Calu3 (cell line): Measurements from ENCODE around the gene XIRP1. TPM values are rescaled to one million over a fixed set of nuclear protein-coding genes. Genes with fewer than 3 reads are reported as not detected.
A peak's percentile ranks its signal among the peaks of the same experiment; 100 is the strongest.

Experiments
- BruUV-seq: library from RNA; stranded (reverse); fragments of 400-500 nt; replicated peaks from 2 replicates; lab custom pipeline; 2021; lab: Mats Ljungman, UMichigan
- CTCF ChIA-PET: fragments of 300-600 bp; sonication (Branson Sonifier 250); formaldehyde crosslinking; loops from one replicate; lab custom pipeline; 2022; ENCODE audit warnings: antibody characterized with exemption; lab: Charles Lee
- DNase-seq: peaks from one replicate; pipeline ENCODE4 v3.0.0; 2022
- H3K27ac Mint-ChIP-seq: one replicate; pipeline ENCODE4 v1.8.0; 2022; ENCODE audit warnings: mixed read lengths; ENCODE audit not compliant: unreplicated experiment
- H3K27me3 Mint-ChIP-seq: one replicate; pipeline ENCODE4 v1.8.0; 2022; ENCODE audit warnings: mixed read lengths; ENCODE audit not compliant: unreplicated experiment
- H3K36me3 Mint-ChIP-seq: one replicate; pipeline ENCODE4 v1.8.0; 2022; ENCODE audit warnings: mild to moderate bottlenecking, moderate library complexity, mixed read lengths; ENCODE audit not compliant: insufficient read depth, unreplicated experiment
- H3K4me1 Mint-ChIP-seq: one replicate; pipeline ENCODE4 v1.8.0; 2022; ENCODE audit warnings: mild to moderate bottlenecking, low read depth, mixed read lengths; ENCODE audit not compliant: unreplicated experiment
- H3K4me3 Mint-ChIP-seq: one replicate; pipeline ENCODE4 v1.8.0; 2022; ENCODE audit warnings: mild to moderate bottlenecking, low read depth, moderate library complexity, mixed read lengths; ENCODE audit not compliant: unreplicated experiment
- H3K9me3 Mint-ChIP-seq: one replicate; pipeline ENCODE4 v1.8.0; 2022; ENCODE audit warnings: low read depth, mixed read lengths; ENCODE audit not compliant: unreplicated experiment
- intact Hi-C: fragments of 100-400 bp; cut with micrococcal nuclease; formaldehyde crosslinking; loops from one replicate; pipeline ENCODE4 v1.10.0; 2022; ENCODE audit not compliant: unreplicated experiment
- total RNA-seq: library from RNA; stranded (reverse); gene quantifications from 2 replicates; pipeline ENCODE4 v1.2.3, GENCODE V29; 2022
- TF ChIP-seq, protein P1 (sequence below): fragments of 200-600 bp; IDR thresholded peaks from one replicate; pipeline ENCODE4 v1.8.0; 2022; ENCODE audit warnings: antibody characterized with exemption; ENCODE audit not compliant: unreplicated experiment

XIRP1 gene
- total RNA-seq, 1 experiment from 2014 or later, result not detected

DNA sequence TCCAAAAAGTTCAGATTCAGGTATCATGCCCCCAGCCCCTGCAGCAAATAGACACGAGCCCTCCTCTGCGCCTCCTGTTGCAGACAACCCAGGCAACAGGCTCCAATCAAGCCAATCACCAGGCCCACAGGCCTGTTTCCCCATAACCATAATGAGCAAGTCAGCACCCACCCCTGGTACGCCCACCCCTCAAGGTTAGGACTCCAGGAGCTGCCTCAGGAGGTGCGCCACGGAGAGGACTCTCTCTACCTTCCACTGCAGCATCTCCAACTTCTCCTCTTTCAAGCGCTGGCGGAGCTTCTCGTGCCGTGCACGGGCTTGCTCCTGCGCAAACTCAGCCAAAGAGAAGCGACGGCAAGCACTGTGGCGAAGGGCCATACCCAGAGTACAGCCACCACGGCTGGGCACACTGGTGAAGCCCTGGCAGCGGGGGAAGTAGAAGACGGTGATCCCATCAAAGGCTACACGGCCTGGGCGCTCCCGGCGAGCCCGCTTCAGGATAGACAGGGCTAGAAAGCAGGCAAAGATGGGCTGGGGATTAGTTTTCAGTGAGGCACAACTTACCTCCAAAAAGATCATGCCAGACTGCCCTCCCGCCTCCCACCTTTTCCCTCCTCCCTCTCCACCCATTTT is 47.5 kb downstream of the XIRP1 start:
- CTCF ChIA-PET, result no interaction called here
- Mint-ChIP-seq H3K4me1 (peaks cover 71% of the 10 kb centered on the region), H3K4me3 (no peak overlapping the region), H3K27me3 (no peaks in the 10 kb centered on the region), H3K9me3 (no peaks in the 10 kb centered on the region), H3K36me3 (peaks cover 78% of the 10 kb centered on the region), H3K27ac (peak overlapping the region; percentile 56)
- no TSS peak for BruUV-seq
- intact Hi-C loops, result no loop called here
- DNase-seq, result no peak
- TF ChIP-seq, protein P1, sequence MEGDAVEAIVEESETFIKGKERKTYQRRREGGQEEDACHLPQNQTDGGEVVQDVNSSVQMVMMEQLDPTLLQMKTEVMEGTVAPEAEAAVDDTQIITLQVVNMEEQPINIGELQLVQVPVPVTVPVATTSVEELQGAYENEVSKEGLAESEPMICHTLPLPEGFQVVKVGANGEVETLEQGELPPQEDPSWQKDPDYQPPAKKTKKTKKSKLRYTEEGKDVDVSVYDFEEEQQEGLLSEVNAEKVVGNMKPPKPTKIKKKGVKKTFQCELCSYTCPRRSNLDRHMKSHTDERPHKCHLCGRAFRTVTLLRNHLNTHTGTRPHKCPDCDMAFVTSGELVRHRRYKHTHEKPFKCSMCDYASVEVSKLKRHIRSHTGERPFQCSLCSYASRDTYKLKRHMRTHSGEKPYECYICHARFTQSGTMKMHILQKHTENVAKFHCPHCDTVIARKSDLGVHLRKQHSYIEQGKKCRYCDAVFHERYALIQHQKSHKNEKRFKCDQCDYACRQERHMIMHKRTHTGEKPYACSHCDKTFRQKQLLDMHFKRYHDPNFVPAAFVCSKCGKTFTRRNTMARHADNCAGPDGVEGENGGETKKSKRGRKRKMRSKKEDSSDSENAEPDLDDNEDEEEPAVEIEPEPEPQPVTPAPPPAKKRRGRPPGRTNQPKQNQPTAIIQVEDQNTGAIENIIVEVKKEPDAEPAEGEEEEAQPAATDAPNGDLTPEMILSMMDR, result no peak

DNA sequence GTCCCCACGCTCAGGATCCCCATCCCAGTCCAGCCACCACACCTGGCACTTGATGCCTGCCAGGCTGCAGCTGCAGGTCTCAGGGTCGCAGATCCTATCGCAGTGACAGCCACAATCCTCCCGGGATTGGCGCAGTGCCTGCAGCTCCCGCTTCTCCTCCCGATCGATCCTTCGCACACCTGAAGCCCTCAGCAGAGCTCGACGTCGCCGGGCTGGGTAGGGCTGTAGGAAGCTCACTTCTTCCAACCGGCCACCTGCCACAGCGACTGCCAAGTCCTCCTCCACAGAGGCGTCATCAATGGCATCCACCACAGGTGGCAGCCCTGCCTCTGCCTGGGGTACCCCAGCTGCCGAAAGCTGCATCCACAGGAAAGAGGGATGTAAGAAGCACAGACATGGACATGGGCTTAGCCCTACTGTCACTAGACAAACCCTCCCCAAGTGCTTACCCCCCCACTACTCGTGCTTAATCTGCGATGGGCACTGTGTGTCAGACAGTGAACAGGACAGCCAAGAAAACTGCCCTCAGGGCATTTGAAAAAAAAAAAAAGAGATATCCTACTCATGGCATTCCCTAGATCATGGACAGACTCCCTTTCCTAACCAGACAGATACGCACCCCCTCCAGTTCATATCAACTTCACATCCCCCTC is 48.2 kb downstream of the XIRP1 start:
- intact Hi-C loops, result no loop called here
- BruUV-seq, result no TSS peak
- Mint-ChIP-seq H3K9me3 (no peaks in the 10 kb centered on the region), H3K36me3 (peaks cover 72% of the 10 kb centered on the region), H3K4me1 (peaks cover 65% of the 10 kb centered on the region), H3K4me3 (no peak overlapping the region), H3K27ac (peak overlapping the region; percentile 56), H3K27me3 (no peaks in the 10 kb centered on the region)
- TF ChIP-seq, protein P1, result no peak
- no peak for DNase-seq
- CTCF ChIA-PET, result no interaction called here

DNA sequence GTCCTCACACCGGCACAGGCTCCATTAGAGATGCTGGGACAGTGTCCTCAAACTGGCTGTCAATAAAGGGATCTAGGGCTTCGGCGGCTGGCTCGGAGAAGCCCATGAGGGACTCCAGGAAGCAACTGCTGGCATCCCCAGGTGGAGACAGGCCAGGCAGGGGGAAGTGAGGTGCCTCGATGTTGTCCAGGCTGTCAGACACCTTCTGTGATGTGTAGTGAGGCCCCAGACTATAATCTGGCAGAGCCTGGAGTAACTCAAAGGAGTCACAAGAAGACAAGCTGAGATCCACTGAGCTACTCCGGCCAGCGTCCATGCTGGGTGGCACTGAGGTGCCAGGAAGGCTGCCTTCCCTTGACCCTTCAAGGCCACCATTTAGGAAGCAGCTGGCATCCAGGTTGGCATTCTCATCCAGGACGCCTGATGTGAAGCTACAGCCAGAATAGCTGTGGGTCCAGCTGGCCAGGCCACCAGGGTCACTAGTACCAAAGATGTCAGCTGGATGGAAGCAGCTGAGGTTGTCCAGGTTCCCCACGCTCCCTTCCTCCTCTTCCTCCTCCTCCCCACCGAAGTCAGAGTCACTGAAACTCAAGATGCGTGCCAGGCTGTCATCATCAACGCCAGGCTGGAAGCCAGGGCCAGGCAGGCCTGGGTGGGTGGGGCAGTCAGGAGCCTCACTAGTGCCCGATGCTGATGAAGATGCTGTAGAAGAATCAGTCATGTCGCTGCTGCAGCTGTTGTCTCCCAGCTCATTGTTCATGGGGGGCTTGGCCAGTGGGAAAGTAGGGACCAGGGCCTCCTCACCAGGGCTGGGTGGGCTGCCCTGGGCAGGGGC is 49.1 kb downstream of the XIRP1 start:
- intact Hi-C loops, result no loop called here
- CTCF ChIA-PET, result interaction anchor here (0.6 kb wide), 1 partner anchor 145 kb away, joined by 3 read pairs; no protein-coding TSS in a partner anchor
- no peaks in the 10 kb centered on the region for H3K27me3 Mint-ChIP-seq

DNA sequence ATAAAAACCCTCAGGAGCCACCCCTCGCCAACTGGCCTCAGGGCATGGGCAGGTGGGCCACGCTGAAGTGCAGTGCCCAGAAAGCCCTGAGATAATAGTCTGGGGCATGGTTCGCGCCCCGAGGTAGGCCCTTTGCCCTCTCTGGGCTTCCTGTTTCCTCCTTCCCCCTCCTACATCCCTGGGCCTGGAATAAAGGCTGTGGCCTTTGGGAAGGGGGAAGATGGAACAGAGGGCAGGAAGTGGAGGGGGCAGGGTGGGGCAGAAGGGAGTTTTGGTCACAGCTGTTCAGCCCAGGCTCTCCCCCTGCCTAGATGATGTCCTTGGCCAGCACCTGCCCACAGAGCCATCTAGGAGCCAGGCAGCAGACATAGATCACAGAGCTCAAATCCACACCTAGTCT is 50.3 kb downstream of the XIRP1 start:
- BruUV-seq, result TSS peak; percentile 2
- intact Hi-C loops, result no loop called here
- H3K27me3 Mint-ChIP-seq, result no peaks in the 10 kb centered on the region
- H3K27ac Mint-ChIP-seq, result peak overlapping the region; percentile 89
- peaks cover 64% of the 10 kb centered on the region for H3K36me3 Mint-ChIP-seq
- H3K4me1 Mint-ChIP-seq, result peaks cover 43% of the 10 kb centered on the region
- CTCF ChIA-PET, result interaction anchor here (1.9 kb wide), 1 partner anchor 16 kb away, joined by 18 read pairs; no protein-coding TSS in a partner anchor
- DNase-seq, result no peak
- no peaks in the 10 kb centered on the region for H3K9me3 Mint-ChIP-seq
- H3K4me3 Mint-ChIP-seq, result peak overlapping the region; percentile 52
- TF ChIP-seq, protein P1, result no peak

More for the DNA sequence above, 49.1 kb downstream of the XIRP1 start:
- peaks cover 71% of the 10 kb centered on the region for H3K36me3 Mint-ChIP-seq
- no TSS peak for BruUV-seq
- peaks cover 55% of the 10 kb centered on the region for H3K4me1 Mint-ChIP-seq
- H3K27ac Mint-ChIP-seq, result no peak overlapping the region
- no peak for DNase-seq
- TF ChIP-seq, protein P1, result no peak
- no peaks in the 10 kb centered on the region for H3K9me3 Mint-ChIP-seq
- H3K4me3 Mint-ChIP-seq, result no peak overlapping the region
